AG08396 (cell line): Measurements from ENCODE around the gene ARHGAP26.
"Not testable (repeated sequence)": the region's sequence is repeated elsewhere in the genome, so short reads cannot be mapped to it uniquely, and the experiment has no call there.

ENCODE experiments used
- DNase-seq: peaks from one replicate; pipeline ENCODE4 v3.0.0; 2012; ENCODE audit warnings: low spot score, mixed read lengths

ARHGAP26 gene

GRCh38 chr5:142962174-142962533 is 192.0 kb downstream of the ARHGAP26 start:
- DNase-seq = no peak

- DNase-seq = not testable (repeated sequence)
These were observed 195.3 kb downstream of the ARHGAP26 start for GRCh38 chr5:142965258-142966120.

GRCh38 chr5:142966121-142966420 is 195.9 kb downstream of the ARHGAP26 start:
- DNase-seq = no peak

GRCh38 chr5:142969186-142969585 is 199.0 kb downstream of the ARHGAP26 start:
- no peak for DNase-seq

GRCh38 chr5:142969624-142970439 is 199.7 kb downstream of the ARHGAP26 start:
- no peak for DNase-seq

- no peak for DNase-seq
These were observed 200.4 kb downstream of the ARHGAP26 start for GRCh38 chr5:142970440-142971030.

GRCh38 chr5:142971303-142972013 is 201.3 kb downstream of the ARHGAP26 start:
- DNase-seq = no peak

GRCh38 chr5:142972064-142972570 is 201.9 kb downstream of the ARHGAP26 start:
- DNase-seq = no peak

GRCh38 chr5:142973932-142974331 is 203.8 kb downstream of the ARHGAP26 start:
- no peak for DNase-seq

GRCh38 chr5:142974409-142974808 is 204.2 kb downstream of the ARHGAP26 start:
- DNase-seq = no peak

- no peak for DNase-seq
These were observed 206.7 kb downstream of the ARHGAP26 start for GRCh38 chr5:142976861-142977260.

GRCh38 chr5:142977363-142978051 is 207.3 kb downstream of the ARHGAP26 start:
- DNase-seq = peak; percentile 29

- DNase-seq = no peak
These were observed 208.1 kb downstream of the ARHGAP26 start for GRCh38 chr5:142978252-142978651.

GRCh38 chr5:142978726-142979125 is 208.5 kb downstream of the ARHGAP26 start:
- no peak for DNase-seq

GRCh38 chr5:142979636-142980035 is 209.5 kb downstream of the ARHGAP26 start:
- no peak for DNase-seq

- no peak for DNase-seq
These were observed 211.3 kb downstream of the ARHGAP26 start for GRCh38 chr5:142981475-142981874.

GRCh38 chr5:142981886-142982820 is 212.0 kb downstream of the ARHGAP26 start:
- peak; percentile 73 for DNase-seq

- no peak for DNase-seq
These were observed 212.6 kb downstream of the ARHGAP26 start for GRCh38 chr5:142982821-142983200.

GRCh38 chr5:142984011-142984410 is 213.8 kb downstream of the ARHGAP26 start:
- no peak for DNase-seq

- no peak for DNase-seq
These were observed 214.3 kb downstream of the ARHGAP26 start for GRCh38 chr5:142984525-142984924.
